ENCODE data around the gene CASP4.

CASP4 gene

DNA sequence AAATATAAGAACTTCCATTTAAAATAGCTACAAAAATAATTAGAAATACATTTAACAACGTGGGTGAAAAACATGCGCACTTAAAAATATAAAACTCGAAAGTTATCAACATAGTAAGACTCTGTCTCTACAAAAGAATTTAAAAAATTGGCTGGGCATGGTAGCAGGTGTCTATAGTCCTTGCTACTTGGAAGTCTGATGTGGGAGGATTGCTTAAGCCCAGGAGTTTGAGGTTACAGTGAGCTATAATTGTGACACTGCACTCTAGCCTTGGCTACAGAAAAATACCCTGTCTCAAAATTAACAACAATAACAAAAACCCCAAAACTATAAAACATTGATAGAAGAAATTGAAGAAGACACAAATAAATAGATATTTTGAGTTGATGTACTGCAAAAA lies 56.3 kb downstream of the CASP4 start:
- no peak overlapping the region for H3K4me3 ChIP-seq (ENCODE audit: low read length)
- TF ChIP-seq, protein P1, sequence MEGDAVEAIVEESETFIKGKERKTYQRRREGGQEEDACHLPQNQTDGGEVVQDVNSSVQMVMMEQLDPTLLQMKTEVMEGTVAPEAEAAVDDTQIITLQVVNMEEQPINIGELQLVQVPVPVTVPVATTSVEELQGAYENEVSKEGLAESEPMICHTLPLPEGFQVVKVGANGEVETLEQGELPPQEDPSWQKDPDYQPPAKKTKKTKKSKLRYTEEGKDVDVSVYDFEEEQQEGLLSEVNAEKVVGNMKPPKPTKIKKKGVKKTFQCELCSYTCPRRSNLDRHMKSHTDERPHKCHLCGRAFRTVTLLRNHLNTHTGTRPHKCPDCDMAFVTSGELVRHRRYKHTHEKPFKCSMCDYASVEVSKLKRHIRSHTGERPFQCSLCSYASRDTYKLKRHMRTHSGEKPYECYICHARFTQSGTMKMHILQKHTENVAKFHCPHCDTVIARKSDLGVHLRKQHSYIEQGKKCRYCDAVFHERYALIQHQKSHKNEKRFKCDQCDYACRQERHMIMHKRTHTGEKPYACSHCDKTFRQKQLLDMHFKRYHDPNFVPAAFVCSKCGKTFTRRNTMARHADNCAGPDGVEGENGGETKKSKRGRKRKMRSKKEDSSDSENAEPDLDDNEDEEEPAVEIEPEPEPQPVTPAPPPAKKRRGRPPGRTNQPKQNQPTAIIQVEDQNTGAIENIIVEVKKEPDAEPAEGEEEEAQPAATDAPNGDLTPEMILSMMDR (IDR thresholded peaks at IDR 0.05; ENCODE audit: insufficient read depth, low read depth, low read length, missing control alignments): no peak
- DNase-seq (ENCODE audit: low read depth): no peak

DNA sequence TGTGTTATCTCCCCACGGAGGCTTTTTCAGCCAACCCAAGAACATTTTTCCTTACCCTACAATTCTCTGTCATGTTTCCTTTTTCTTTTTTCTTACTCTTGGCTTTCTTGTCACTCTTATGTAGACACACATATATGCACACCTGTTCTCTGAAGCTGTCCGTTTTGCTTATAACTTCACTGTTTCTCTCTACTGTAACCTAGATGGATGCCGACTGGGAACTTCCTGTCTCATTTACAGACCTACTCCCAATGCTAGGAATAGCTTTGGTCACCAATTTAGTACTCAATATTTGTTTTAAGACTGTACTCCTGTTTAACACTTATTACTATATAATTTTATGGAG lies 60.2 kb downstream of the CASP4 start:
- no peak overlapping the region for H3K4me3 ChIP-seq (ENCODE audit: low read length)
- no peak for DNase-seq (ENCODE audit: low read depth)
- TF ChIP-seq, protein P1 (IDR thresholded peaks at IDR 0.05; ENCODE audit: insufficient read depth, low read depth, low read length, missing control alignments): no peak

DNA sequence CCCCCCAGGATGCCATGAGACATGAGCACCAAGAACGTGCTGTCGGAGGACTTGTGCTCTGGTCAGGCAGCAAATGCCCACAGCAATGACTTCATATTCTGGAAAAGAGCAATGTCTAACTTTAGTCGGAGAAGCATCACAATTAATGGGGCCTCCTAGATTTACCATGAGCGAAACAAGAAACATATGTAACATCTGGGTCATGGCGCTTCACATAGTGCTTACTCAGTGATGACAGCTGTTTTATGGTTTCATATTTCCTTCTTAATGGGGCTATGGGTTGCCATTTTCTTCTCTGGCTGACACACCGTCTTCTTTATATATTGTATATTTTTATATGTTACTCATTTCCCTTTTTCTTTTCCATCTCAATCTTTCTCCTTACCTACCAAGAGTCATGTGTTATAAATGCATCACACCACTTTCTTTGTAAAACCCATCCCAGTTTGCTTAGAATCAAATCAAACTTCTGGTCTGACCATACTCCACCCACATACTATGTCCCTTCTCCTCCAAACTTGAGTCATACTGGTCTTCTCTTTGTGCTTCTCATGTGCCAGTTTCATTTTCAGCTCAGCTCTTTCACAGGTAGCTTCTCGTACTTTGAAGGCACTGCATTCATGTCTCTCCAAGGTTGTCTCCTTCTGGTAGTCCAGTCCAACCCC lies 60.7 kb downstream of the CASP4 start:
- TF ChIP-seq, protein P1 (IDR thresholded peaks at IDR 0.05; ENCODE audit: insufficient read depth, low read depth, low read length, missing control alignments): no peak
- no peak for DNase-seq (ENCODE audit: low read depth)
- H3K4me3 ChIP-seq (ENCODE audit: low read length): no peak overlapping the region

DNA sequence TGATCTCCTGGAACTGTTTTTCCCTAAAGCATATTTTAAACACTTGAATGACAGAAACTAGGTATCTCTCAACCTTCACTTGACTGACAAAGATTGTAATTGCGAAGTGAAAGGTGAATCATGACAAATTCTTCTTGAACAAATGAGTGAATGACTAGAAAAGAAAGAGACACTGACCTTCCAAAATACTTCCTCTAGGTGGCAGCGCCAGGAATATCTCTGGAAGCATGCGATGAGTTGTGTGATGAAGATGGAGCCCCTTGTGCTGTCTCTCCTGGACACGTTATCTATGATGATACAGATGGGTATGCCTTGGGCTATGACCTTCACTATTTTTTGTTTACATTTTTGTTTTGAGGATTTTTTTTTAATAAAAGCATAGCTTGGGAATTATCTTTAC lies 63.1 kb downstream of the CASP4 start:
- TF ChIP-seq, protein P1 (IDR thresholded peaks at IDR 0.05; ENCODE audit: insufficient read depth, low read depth, low read length, missing control alignments): peak; percentile 15
- H3K4me3 ChIP-seq (ENCODE audit: low read length): no peak overlapping the region
- DNase-seq (ENCODE audit: low read depth): peak; percentile 7

DNA sequence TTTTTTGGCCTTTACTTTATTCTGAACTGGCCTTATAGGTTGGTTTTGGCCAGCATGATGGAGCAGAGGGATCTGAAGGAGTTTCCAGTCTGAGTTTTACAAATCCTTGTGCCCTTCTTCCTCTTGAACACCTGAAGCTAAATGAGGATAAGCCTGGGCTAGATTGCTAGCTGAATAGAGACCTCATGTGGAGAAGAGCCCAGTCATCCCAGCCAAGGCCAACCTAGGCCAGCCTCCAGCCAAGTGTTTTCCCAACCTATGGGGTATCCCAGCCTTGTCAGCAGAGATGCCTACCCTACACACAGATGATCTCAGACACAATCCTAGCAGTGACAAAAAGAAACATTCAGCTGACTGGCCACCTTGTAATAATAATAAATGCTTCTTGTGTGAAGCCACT lies 69.1 kb downstream of the CASP4 start:
- TF ChIP-seq, protein P1 (IDR thresholded peaks at IDR 0.05; ENCODE audit: insufficient read depth, low read depth, low read length, missing control alignments): no peak
- no peak overlapping the region for H3K4me3 ChIP-seq (ENCODE audit: low read length)
- DNase-seq (ENCODE audit: low read depth): no peak

DNA sequence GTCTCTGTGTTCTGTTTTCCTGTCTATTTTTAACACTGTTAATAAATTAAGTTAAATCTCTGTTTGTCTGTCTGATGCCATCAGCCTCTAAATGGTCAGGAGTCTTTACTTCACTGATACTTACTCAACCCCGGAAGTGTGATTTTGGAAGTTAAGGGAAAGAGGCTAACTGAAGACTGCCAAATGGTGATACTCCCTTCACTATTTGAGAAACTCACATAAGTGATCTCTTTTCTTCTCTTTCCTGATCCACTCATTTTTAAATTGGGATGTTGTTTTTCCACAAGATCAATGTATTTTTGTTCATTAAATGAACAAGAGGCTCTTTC lies 69.7 kb downstream of the CASP4 start:
- DNase-seq (ENCODE audit: low read depth): no peak
- H3K4me3 ChIP-seq (ENCODE audit: low read length): no peak overlapping the region
- TF ChIP-seq, protein P1 (IDR thresholded peaks at IDR 0.05; ENCODE audit: insufficient read depth, low read depth, low read length, missing control alignments): no peak

DNA sequence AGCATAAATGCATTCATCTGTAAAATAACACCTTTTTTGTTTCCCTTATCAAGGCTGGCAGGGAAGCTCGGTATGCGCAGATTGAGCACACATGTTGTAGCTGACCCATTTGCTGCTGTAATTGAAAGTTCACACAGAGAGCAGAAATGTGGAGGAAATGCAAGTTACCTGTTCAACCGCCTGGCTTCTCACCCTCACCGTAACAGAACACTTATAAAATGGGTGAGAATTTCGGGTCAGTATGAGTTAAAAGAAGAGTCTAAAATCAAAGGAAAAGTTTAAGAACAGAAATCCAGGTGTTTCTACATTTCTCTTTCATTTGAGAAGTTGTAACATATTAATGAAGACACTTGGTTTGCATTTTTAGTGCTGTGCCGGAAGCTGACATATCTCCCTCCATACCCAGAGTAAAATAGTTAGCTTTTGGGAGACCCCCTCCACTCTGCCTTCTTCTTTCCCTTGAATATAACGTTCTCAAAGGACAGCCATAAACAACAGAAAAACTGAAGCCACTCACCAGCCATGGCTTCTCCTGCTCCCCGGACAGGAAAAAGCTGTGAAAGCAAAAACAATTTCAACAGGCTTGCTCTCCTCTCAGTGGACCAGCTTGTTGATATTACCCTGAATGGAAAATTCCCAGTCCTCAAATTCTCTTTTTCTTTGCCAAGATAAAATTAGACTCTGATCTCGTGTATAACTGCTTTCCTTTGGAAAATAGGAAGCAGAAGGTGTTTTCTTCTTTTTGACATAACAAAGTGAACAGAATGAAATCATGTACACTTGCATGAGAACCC lies 70.3 kb downstream of the CASP4 start, which contains the start of gene CASP12:
Gene CASP12, minus strand, starts transcription at position 570 of the 794 bp plus-strand sequence.
- TF ChIP-seq, protein P1 (IDR thresholded peaks at IDR 0.05; ENCODE audit: insufficient read depth, low read depth, low read length, missing control alignments): no peak
- no peak for DNase-seq (ENCODE audit: low read depth)
- H3K4me3 ChIP-seq (ENCODE audit: low read length): no peak within 1 kb of the TSS
